Heart left ventricle (tissue), 16 donors: ENCODE data around the gene AMY2B. TPM values are rescaled to one million over a fixed set of nuclear protein-coding genes. Genes with fewer than 3 reads are reported as not detected.
"Not testable (repeated sequence)": the region's sequence is repeated elsewhere in the genome, so short reads cannot be mapped to it uniquely, and the experiment has no call there.

Experiments
- ATAC-seq, 4 donors: fragments of 200-7000 bp; cut with Tn5 transposase; one replicate each; pipeline ENCODE4 v1.9.1; 2020 to 2022; ENCODE audit warnings: moderate library complexity in 4 of 4, mild to moderate bottlenecking in 3 of 4, moderate number of reproducible peaks in 1 of 4
- DNase-seq, 5 donors: peaks; one replicate each; pipeline ENCODE4 v3.0.0-alpha.2; 2020
- H3K27ac ChIP-seq, 12 donors: fragments of 200-600 bp; sonication (generic) in 4 of 12; one replicate each; pipeline versions ENCODE4 v1.5.0 to v1.8.0; 2016 to 2022; ENCODE audit warnings: mild to moderate bottlenecking in 2 of 12
- H3K27me3 ChIP-seq, 9 donors: fragments of 200-600 bp; sonication (generic) in 2 of 9; one replicate each; pipeline versions ENCODE4 v1.5.1 to v1.8.0; 2016 to 2022; ENCODE audit warnings: mild to moderate bottlenecking in 3 of 9
- H3K36me3 ChIP-seq, 9 donors: fragments of 200-600 bp; sonication (generic) in 2 of 9; one replicate each; pipeline versions ENCODE4 v1.5.0 to v1.8.0; 2018 to 2022; ENCODE audit warnings: mild to moderate bottlenecking in 2 of 9
- H3K4me1 ChIP-seq, 12 donors: fragments of 200-600 bp; sonication (generic) in 4 of 12; one replicate each; pipeline versions ENCODE4 v1.5.0 to v1.8.0; 2016 to 2022; ENCODE audit warnings: mild to moderate bottlenecking in 3 of 12
- H3K4me3 ChIP-seq, 12 donors: fragments of 200-600 bp; sonication (generic) in 4 of 12; one replicate each; pipeline versions ENCODE4 v1.5.0 to v1.8.0; 2017 to 2022; ENCODE audit warnings: mild to moderate bottlenecking in 9 of 12, moderate library complexity in 4 of 12
- H3K9me3 ChIP-seq, 12 donors: fragments of 200-600 bp; sonication (generic) in 4 of 12; one replicate each; pipeline versions ENCODE4 v1.5.0 to v1.8.0; 2016 to 2022; ENCODE audit warnings: mild to moderate bottlenecking in 1 of 12
- POLR2A ChIP-seq, 2 donors: fragments of 450-650 bp; IDR thresholded peaks; one replicate each; pipeline ENCODE4 v1.6.1; 2017; ENCODE audit warnings: antibody characterized with exemption in 2 of 2, mild to moderate bottlenecking in 2 of 2, moderate library complexity in 2 of 2
- WGBS, 4 donors: extraction: QIAGEN DNeasy Blood & Tissue Kit in 2 of 4; methylation state at CpG; one replicate each; pipeline versions ENCODE4 v1.1.5 to v1.1.7; 2013 to 2018; 5-methylcytosine and 5-hydroxymethylcytosine counted together
- intact Hi-C, 10 donors: fragments of 100-400 bp; cut with DNase I; formaldehyde crosslinking; loops; one replicate each; pipeline versions ENCODE4 v1.11.1 to v1.14.2; 2022
- polyA plus RNA-seq, 2 donors: library from polyadenylated mRNA; stranded (reverse); fragments of 200-250 nt; gene quantifications; one replicate each; pipeline ENCODE4 v1.2.3, GENCODE V29; 2013
- total RNA-seq, 9 donors: library from RNA; depleted of rRNA in 2 of 9; stranded (reverse); fragments of >200 nt in 2 of 9; fragmentation: NEBNext Ultra II Directional in 3 of 9; extraction: Animal tissue kit (Norgen Biotek cat#: 25700) in 3 of 9; gene quantifications; one replicate each; pipeline versions ENCODE4 v1.1.0 to v1.2.4, GENCODE V29; 2016 to 2023
- TF ChIP-seq, protein P1 (sequence below), 12 donors: fragments of 200-600 bp; sonication (generic) in 4 of 12; IDR thresholded peaks; one replicate each; pipeline versions ENCODE4 v1.5.0 to v1.8.0; 2018 to 2022; ENCODE audit warnings: antibody characterized with exemption in 12 of 12, mild to moderate bottlenecking in 5 of 12
- donor health status: ischemic (EF 13 %, LVEDD 7.1; RV severe dilation, severe dysfunction).
- donor health status: healthy with polysubstance abuse.
- donor health status: DM: no; HTN: yes; CAD: no.
- donor health status: DM: no; HTN: no; CAD: no.
- donor health status: ischemic (EF 25% LVEDD 6.9; RV normal size, moderate dysfunction).
- donor health status: ischemic (EF 25% LVEDD 5.7; RV mildly dilated, moderate dysfunction).
- donor health status: healthy.
- donor health status: DM: yes; HTN: yes; CAD: no.
- donor health status: ischemic (EF 35%, LVEDD 5.7; RV mildly dilated, moderate dysfunction).
- donor health status: nonischemic (EF 11% LVEDD 7.7; RV severe dilation, severe dysfunction).
- donor health status: DM: yes; HTN: yes; CAD: no.
- donor health status: PGD.
- donor health status: ischemic (EF 29% LVEDD 5.4; RV normal size, mild dysfunction).
- donor health status: nonischemic (EF 23%, LVEDD 6.1; RV moderate dilation, normal function).

AMY2B gene
- total and polyA plus RNA-seq, 11 donors: 4.4 to 33.4 (median 22.6) TPM

DNA sequence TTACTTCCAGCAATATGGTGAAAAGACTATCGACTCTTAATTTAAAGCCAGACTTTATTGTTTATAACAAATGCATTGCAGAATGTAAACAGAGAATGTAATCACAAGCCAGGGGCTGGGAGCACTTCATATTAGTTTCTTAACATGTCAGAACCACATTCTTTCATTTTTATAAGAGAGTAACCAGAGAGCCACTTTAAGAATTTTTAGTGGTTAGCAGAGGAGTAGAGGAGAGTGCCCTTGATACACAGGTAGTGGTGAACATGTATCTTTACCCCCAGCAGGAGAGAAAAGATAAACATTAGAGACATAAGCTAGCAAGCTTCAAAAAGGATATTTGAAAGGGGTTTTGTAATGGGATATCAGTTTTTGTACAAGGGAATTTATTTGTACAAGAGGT, 11.1 kb downstream of the AMY2B start:
- DNase-seq (no peak), ATAC-seq (no peak)
- H3K27me3 ChIP-seq: no peaks in the 10 kb centered on the region
- peaks cover 0 to 29% (median 0%) of the 10 kb centered on the region in 9 donors for H3K36me3 ChIP-seq
- H3K27ac ChIP-seq: no peak overlapping the region
- no peak for TF ChIP-seq POLR2A (IDR thresholded peaks at IDR 0.05)
- TF ChIP-seq, protein P1, sequence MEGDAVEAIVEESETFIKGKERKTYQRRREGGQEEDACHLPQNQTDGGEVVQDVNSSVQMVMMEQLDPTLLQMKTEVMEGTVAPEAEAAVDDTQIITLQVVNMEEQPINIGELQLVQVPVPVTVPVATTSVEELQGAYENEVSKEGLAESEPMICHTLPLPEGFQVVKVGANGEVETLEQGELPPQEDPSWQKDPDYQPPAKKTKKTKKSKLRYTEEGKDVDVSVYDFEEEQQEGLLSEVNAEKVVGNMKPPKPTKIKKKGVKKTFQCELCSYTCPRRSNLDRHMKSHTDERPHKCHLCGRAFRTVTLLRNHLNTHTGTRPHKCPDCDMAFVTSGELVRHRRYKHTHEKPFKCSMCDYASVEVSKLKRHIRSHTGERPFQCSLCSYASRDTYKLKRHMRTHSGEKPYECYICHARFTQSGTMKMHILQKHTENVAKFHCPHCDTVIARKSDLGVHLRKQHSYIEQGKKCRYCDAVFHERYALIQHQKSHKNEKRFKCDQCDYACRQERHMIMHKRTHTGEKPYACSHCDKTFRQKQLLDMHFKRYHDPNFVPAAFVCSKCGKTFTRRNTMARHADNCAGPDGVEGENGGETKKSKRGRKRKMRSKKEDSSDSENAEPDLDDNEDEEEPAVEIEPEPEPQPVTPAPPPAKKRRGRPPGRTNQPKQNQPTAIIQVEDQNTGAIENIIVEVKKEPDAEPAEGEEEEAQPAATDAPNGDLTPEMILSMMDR (IDR thresholded peaks at IDR 0.05): no peak
- H3K4me3 ChIP-seq: no peak overlapping the region
- intact Hi-C loops: no loop called here
- no peaks in the 10 kb centered on the region for H3K4me1 ChIP-seq
- no peaks in the 10 kb centered on the region for H3K9me3 ChIP-seq
- WGBS, 4 donors: 90 to 96% (median 95%) methylated on average over 1 of the region's 1 CpG

DNA sequence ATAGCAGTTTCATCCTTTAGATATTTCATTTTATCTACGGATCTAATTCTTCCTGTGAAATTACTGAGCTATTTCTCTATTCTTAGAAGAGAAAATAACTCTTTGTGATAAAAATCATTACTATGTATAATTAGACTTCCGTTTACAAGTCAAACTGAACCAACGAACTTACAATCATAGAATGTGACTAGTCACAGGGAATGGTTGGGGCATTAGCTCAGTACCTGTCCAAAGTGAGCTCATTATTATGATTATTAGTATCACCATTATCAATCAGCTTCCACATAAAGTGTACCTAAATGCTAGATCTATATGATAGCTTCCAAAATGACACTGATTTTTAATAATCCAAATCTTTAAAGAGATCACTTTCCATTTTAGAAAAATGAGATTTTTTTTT, 12.5 kb downstream of the AMY2B start:
- Histone ChIP-seq H3K4me3 (no peak overlapping the region), H3K27ac (no peak overlapping the region), H3K36me3 (peaks cover 0 to 17% (median 0%) of the 10 kb centered on the region in 9 donors), H3K4me1 (no peaks in the 10 kb centered on the region), H3K9me3 (peaks cover 0 to 10% (median 0%) of the 10 kb centered on the region in 12 donors), H3K27me3 (no peaks in the 10 kb centered on the region)
- DNase-seq (no peak), ATAC-seq (no peak)
- TF ChIP-seq, protein P1 (IDR thresholded peaks at IDR 0.05): no peak
- TF ChIP-seq POLR2A (IDR thresholded peaks at IDR 0.05): no peak
- intact Hi-C loops: no loop called here
- WGBS, 4 donors: 78 to 83% (median 80%) methylated on average over 3 of the region's 3 CpGs

DNA sequence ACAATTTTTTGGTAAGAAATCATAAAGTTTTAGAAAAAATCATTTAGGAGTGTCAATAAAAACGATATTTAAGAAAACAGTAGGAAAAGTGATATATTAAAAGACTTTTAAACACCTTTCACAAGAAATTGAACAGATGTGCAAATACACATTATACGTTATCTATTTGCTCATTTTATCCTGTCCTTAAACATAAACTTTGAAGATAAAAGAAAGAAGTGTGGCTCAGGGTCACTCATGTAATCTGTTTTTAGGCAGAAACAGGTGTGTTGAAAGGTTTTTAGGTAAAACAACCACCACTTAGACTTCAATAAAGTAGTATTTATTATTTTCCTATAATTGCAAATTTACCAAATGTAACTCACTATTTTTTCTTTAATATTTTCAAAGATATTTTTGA, 13.1 kb downstream of the AMY2B start:
- TF ChIP-seq, protein P1 (IDR thresholded peaks at IDR 0.05): no peak
- TF ChIP-seq POLR2A (IDR thresholded peaks at IDR 0.05): no peak
- ATAC-seq: no peak
- peaks cover 0 to 10% (median 0%) of the 10 kb centered on the region in 12 donors for H3K9me3 ChIP-seq
- no peaks in the 10 kb centered on the region for H3K4me1 ChIP-seq
- no peak overlapping the region for H3K4me3 ChIP-seq
- DNase-seq: no peak
- 70 to 85% (median 78%) methylated on average over 2 of the region's 2 CpGs for WGBS, 4 donors
- intact Hi-C loops: no loop called here
- peaks cover 0 to 11% (median 0%) of the 10 kb centered on the region in 9 donors for H3K36me3 ChIP-seq
- H3K27ac ChIP-seq: no peak overlapping the region
- no peaks in the 10 kb centered on the region for H3K27me3 ChIP-seq

DNA sequence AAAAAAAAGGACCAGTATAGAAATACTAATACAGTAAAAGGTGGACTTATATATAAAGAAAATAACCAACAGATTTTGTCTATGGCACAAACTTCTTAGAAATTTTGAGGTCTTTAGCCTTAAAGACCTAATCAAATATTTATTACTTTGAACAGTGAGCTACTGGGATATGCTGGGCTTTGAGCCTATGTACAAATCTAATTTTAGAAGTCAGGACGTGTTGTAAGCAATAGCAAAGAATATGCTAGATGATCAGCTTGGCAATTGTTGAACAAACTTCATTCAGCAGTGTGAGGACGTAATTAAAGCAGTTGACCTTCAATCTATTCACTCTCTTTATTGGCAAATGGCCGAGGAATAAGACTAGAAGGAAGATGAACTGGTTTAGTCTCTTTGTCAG, 31.4 kb downstream of the AMY2B start:
- WGBS, 4 donors: no CpG with 5 or more reads among the region's 3 CpGs
- H3K4me3 ChIP-seq, H3K36me3 ChIP-seq, H3K27me3 ChIP-seq, DNase-seq, intact Hi-C loops, H3K4me1 ChIP-seq, H3K27ac ChIP-seq, H3K9me3 ChIP-seq: not testable (repeated sequence)
- ATAC-seq: peak in 2 of 4 donors; percentile 55 to 68

DNA sequence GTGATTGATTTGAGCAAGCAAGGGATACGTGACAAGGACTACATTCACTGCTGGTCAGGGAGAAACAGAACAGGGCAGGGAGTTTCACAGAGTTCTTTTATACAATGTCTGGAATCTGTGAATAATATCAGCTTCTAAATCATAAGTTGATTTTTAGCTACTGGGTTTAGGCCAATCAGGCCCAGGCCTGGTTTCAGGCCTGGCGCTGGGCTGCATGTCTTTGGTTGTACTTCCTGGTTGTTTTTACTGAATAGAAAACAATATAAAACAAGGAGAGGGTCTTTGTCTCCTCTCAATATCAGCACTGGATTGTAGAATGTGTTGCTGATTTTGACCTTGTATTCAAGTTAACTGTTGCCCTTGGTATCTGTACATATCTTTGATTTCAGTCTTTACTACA, 45.0 kb downstream of the AMY2B start:
- Histone ChIP-seq H3K27ac (no peak overlapping the region), H3K27me3 (no peaks in the 10 kb centered on the region), H3K4me3 (no peak overlapping the region), H3K4me1 (no peaks in the 10 kb centered on the region), H3K9me3 (no peaks in the 10 kb centered on the region), H3K36me3 (no peaks in the 10 kb centered on the region)
- WGBS, 4 donors: 85 to 97% (median 92%) methylated on average over 2 of the region's 2 CpGs
- DNase-seq: no peak
- intact Hi-C loops: no loop called here
- no peak for ATAC-seq
- TF ChIP-seq, protein P1 (IDR thresholded peaks at IDR 0.05): no peak
- TF ChIP-seq POLR2A (IDR thresholded peaks at IDR 0.05): no peak

- ATAC-seq, H3K4me3 ChIP-seq, intact Hi-C loops, H3K36me3 ChIP-seq, DNase-seq, H3K4me1 ChIP-seq, H3K27me3 ChIP-seq, H3K9me3 ChIP-seq, H3K27ac ChIP-seq: not testable (repeated sequence)
- 72 to 81% (median 75%) methylated on average over 3 of the region's 3 CpGs for WGBS, 4 donors
Measured at GRCh38 chr1:103616994-103617477, 45.6 kb downstream of the AMY2B start, which contains the start of gene AMY2A. TSS of gene AMY2A (plus strand) at chr1:103617427. CDS start at chr1:103617441, 14 bp downstream.

DNA sequence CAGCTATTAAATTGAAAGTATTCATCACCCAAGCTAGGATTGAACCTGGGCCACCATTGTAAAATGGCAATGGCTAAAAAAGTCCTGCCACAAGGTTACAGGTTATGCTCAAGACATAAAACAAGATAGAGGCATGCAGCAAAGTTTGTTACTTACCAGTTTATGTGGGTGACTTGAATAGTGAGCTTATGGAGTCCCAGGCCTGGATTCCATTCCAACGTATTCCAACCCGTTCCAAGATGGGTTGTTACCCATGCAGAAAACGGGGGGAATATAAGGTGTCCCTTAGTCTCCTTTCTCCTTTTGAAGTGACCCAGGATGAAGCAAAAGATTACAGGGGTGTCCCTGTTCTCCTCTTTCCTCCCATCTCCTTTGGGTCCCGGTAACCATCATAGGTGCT, 56.0 kb downstream of the AMY2B start:
- DNase-seq, intact Hi-C loops, H3K27ac ChIP-seq, ATAC-seq, H3K36me3 ChIP-seq, H3K27me3 ChIP-seq, H3K4me3 ChIP-seq, H3K9me3 ChIP-seq, H3K4me1 ChIP-seq: not testable (repeated sequence)
- 75 to 88% (median 81%) methylated on average over 3 of the region's 4 CpGs for WGBS, 4 donors
